ENCODE measurements around the gene CLDN15.
"Not testable (repeated sequence)": the region's sequence is repeated elsewhere in the genome, so short reads cannot be mapped to it uniquely, and the experiment has no call there.

The CLDN15 gene

GRCh38 chr7:101199522-101199921 is 38.1 kb downstream of the CLDN15 start:
- not testable (repeated sequence) for DNase-seq (ENCODE audit: low spot score)

GRCh38 chr7:101198476-101198875 is 39.1 kb downstream of the CLDN15 start:
- no peak for DNase-seq (ENCODE audit: low spot score)

DNA sequence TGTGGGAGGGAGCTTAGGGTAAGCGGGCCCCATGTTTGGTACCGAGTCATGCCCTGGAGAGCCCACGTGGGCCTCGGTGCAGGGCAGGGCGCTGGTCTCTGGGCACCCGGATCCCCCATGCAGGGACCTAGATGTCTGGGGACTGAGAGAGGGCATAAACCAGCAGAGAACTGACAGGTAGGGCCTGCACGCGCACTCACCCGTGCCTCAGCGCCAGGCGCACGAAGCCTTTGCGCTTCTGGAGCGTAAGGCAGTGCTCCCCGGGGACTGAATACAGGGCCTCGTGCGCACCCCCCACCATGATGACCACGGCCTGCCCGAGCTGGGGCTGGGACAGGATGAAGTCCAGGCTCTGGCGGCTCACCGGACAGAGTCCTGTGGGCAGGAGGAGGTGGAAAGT is 39.6 kb downstream of the CLDN15 start:
- no peak for DNase-seq (ENCODE audit: low spot score)

DNA sequence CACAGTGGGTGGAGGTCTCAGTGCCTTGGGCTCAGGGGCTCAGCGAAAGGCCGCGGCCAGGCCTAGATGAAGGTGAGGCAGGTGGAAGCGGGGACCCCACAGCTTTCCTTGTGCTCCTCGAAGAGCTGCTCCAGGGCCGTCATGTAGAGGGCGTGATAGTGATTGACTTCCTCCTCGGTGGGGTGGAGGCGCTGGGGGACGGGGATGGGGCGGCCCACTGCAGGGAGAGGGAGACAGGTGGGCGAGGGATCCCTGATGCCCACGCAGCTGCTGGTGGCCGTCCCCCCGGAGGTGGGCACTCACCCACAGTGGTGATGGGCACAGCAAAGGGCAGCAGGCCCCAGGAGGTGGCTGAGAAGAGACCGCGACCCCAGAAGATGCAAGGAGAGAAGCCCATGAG is 41.7 kb downstream of the CLDN15 start:
- DNase-seq (ENCODE audit: low spot score), result no peak

DNA sequence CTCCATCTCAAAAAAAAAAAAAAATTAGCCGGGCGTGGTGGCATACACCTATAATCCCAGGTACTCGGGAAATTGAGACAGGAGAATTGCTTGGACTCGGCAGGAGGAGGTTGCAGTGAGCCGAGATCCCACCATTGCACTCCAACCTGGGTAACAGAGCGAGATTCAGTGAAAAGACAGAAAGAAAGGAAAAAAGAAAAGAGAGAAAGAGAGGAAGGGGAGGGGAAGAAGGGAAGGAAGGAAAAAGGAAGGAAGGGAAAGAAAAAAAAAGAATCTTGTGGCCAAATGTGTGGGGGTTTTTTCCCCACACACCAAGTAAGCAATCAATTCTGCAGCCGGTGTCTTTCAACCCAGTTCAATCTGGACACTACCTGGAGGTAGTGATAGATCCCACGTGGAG is 48.5 kb downstream of the CLDN15 start:
- no peak for DNase-seq (ENCODE audit: low spot score)

DNA sequence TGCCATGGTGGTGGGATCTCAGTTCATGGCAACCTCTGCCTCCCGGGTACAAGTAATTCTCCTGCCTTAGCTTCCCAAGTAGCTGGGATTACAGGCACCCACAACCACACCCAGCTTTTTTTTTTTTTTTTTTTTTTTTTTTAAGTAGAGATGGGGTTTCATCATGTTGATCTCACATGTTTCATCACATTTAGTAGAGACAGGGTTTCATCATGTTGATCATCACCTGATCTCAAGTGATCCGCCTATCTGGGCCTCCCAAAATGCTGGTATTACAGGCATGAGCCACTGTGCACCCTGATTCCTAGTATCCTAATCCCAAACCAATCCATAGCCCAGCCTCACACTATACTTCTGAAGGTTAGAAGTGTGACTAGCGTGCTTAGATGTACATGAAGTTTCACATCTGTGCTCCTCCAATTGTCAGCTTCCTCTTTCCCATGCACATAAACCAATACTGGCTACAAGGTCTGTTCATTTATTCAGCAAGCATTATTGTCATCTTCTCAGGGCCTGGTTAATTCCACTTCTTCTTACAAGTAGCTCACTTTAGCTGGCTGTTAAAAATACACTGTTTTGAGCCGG is 50.7 kb downstream of the CLDN15 start:
- no peak for DNase-seq (ENCODE audit: low spot score)

- DNase-seq (ENCODE audit: low spot score), result no peak
Observed at GRCh38 chr7:101186194-101186593, 51.4 kb downstream of the CLDN15 start.

DNA sequence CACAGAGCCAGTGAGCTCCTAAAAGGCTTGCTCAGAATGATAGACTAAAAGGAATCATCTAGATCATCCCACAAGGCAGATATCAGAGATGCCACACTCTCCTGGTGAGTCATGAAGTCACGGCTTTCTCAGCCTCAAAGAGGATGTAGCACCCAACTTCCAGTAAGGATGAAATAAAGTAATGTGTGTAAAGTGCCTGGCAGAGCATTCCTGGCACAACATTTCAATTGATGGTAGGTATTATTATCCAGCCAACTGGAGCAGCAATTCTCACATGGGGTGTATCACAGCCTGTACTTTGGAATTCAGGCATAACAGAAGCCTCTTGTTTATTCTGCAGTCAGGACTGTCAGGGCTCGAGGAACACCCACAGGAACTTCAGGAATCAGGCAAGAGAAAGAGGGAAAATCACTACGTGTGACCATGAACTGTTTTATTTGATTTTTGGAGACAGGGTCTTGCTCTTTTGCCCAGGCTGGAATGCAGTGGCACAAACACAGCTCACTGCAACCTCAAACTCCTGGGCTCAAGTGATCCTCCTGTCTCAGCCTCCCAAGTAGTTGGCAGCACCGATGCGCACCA is 52.3 kb downstream of the CLDN15 start:
- no peak for DNase-seq (ENCODE audit: low spot score)
